Globus pallidus (tissue), 1 donor: ENCODE data around the gene TTC28.
"Not testable (repeated sequence)": the region's sequence is repeated elsewhere in the genome, so short reads cannot be mapped to it uniquely, and the experiment has no call there.

ENCODE experiments used
- DNase-seq: peaks from one replicate; pipeline ENCODE4 v3.0.0-alpha.2; 2015; ENCODE audit warnings: low spot score

The TTC28 gene

GRCh38 chr22:28229566-28230485 lies 449.8 kb downstream of the TTC28 start:
- no peak for DNase-seq

DNA sequence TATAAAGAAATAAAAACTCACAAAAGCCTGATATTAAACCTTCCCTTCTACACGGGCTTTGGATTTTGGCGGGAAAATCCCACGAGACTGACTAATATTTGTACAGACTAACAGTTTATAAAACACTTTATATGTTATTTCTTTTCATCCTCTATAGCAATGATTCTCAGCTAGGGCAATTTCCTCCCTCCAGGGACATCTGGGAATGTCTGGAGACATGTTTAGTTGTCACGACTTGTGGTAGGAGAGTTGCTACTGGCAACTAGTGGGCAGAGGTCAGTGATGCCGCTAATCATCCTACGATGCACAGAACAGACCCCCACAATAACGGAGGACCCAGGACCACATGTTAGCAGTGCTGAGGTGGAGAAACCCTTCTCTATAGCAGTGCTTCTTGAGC lies 455.8 kb downstream of the TTC28 start:
- DNase-seq = no peak

GRCh38 chr22:28222976-28223745 lies 456.5 kb downstream of the TTC28 start:
- DNase-seq = no peak

- DNase-seq = no peak
These were observed 457.1 kb downstream of the TTC28 start for GRCh38 chr22:28222571-28222970.

GRCh38 chr22:28222052-28222451 lies 457.6 kb downstream of the TTC28 start:
- DNase-seq = no peak

DNA sequence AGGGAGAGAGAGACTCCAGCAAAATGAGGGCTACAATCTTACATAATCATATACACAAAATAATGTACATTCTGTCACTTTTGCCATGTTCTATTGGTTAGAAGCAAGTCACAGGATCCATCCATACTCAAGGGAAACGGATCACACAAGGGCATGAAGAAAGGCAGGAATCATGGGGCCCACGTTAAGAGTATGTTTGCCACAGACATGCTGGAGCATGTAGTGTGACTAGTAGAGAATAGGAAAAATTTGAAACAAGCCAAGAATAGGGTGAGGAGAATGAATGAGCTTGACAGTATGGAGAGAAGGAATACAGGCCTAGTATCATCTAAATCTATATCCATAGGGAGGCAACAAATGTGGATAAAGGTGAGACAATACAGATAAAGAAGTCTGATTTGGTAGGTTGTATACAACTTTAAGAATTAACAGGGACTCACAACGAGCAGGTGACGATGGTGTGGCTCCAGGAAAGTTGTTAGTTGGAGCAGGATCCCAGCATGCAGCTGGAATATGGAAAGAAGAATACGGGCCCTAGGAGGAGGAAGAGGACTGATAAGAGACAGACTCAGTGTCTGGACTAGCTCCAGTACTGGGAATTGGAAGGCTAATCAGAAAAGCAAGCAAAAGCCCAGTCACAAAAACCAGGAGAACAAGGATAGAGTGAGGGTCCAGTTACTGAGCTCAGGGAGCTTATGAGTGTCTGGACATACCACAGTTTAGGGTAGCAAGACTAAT lies 458.8 kb downstream of the TTC28 start:
- no peak for DNase-seq

DNA sequence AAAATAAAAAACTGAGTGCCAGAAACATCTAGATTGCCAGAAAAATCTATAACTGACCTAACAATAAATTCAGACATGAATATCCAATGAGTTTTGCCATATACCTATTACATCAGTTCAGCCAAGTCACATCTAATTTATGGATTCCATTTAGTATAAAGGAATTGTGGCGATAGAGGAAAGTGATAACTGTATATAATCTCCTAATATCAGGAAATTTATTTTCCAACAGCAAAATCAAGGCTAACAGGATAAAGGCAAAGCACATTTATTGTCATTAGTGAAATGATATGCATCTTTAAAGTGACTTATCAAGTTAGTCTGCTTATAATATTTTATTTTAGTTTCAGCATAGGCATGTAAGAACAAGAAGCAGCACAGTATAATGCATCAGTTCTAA lies 462.4 kb downstream of the TTC28 start:
- DNase-seq = no peak

- not testable (repeated sequence) for DNase-seq
These were observed 464.9 kb downstream of the TTC28 start for GRCh38 chr22:28214750-28215149.

GRCh38 chr22:28209457-28209856 lies 470.2 kb downstream of the TTC28 start:
- DNase-seq = not testable (repeated sequence)

- no peak for DNase-seq
These were observed 470.9 kb downstream of the TTC28 start for GRCh38 chr22:28208787-28209186.

GRCh38 chr22:28208036-28208435 lies 471.6 kb downstream of the TTC28 start:
- DNase-seq = no peak

DNA sequence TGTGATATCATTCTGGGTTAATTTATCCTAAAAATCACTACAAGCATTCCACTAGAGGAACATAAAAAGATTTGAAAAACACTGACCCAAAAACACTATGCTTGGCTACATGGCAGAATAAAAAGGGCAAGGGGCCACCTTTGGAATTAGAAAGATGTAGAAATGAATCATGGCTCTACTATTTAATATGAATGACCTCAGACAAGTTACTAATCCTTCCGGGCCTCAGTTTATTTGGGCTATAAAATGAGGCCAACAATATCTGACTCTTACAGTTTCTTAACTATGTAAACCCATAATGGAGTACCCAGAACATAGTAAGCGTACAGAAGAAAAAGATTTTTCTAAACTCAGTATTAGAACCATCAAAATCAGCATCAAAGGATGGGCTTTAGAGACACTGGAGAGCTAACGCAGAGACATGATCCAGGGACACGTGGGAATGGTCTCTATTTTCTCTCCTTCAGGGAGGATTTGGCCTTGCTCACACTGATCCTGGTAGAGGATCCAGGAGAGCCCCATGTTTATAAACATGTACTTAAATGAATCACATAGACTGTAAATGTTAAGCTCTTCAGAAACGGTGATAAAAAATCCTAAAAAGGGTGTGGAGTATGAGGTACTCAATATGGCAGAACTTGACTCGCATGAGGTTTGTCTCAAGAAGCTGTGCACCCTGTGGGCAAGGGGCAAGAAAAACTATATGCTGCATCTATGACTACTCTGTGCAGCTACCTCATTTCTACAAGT lies 472.2 kb downstream of the TTC28 start:
- no peak for DNase-seq

DNA sequence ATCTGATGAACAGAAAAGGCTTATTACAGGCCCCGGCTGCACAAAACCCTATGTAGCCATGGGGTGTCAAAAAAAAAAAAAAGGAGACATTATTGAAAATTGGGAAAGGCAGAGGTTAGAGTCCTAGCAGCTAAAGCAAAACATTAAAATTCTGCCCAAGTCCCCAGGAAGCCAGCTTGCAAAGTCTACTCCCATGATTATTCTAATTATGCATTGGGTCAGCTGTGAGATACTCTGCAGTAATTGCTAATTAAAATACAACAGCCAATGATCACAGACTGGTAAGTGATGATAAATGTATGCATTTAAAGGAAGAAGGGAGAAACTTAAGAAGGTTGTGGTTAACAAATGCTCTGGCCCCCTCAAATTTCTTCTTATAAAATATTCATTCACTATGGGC lies 473.7 kb downstream of the TTC28 start:
- DNase-seq = no peak

DNA sequence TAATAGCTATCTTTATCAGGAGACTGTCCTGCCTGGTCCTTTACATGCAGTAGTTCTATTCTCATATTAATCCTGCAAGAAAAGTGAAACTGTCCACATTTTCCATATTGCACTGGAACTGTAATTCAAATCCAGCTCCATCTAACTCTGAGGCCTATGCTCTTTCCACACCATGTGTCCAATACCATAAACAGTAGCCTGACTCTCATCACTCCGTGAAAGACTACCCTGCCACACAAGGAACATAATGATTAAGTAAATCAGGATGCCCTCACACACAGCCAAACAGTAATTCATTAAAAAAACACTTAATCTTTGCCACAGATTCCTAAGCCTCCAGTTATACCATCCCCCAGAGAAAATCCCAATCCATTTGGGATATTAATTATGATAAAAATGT lies 475.3 kb downstream of the TTC28 start:
- no peak for DNase-seq

DNA sequence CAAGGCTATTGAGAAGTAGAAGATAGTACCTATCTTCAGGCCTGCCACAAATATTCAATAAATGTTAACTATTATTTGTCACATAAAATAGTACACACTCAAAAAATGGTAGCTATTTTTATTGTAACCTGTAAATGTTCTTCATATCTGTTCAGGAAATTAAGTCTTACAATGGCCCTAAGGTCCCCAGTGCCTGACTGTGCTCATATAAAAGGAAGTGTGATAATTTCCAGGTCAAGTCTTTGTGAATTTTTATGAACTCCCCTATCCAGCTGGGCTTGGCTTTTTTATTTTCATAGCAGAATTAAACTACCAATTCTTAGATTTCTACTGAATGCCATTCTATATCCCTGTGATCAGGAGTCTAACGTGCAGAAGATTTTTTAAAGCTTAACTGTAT lies 476.4 kb downstream of the TTC28 start:
- no peak for DNase-seq

DNA sequence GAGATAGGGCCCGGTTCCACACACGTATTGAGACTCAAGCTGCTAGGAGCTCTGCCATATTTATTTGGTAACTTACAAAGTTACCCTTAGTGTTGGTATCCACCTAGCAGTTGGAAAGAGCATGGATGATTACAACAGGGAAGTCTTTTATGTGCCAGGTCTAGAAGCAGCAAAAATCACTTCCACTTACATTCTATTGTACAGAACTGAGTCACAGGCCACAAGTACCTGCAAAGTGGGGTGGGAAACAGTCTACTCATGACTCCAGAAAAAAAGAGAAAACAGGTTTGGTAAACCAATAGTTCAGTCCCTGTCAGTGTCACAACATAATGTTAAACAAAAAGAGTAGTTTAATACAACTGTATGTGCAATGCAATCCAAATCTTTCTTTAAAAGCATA lies 480.9 kb downstream of the TTC28 start:
- no peak for DNase-seq

- DNase-seq = not testable (repeated sequence)
These were observed 488.1 kb downstream of the TTC28 start for GRCh38 chr22:28191571-28191970.

DNA sequence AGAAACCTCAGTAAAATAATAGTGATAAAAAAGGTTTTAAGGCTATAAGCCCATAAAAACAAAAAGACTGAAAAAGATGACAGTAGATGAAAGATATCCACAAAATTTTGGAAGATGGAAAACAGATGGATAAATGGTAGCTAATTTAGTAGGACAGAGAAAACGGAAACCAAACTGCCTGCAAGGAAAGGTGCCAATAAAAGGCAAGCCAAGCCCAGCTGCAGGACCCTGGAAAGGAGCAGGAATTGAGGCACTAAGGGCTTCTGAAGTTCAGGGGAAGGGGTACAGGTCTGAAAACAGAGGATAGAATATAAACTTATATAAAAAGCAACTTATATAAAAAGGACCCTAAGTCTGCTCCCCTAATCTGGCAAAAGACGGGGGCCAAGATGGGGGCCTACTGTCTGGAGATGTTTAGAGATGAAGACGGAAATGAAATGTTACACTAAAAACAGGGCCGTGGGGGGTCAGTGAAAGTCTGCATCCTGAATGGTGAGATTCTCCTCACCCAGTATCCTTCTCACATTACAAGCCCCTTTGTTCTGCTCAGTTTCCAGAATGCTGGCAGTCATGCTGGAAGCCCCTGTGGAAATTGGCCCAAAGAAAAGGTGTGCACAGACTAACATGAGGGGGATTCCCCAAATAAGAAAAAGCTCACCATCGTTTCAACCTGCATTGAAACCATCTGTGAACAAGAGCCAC lies 491.3 kb downstream of the TTC28 start:
- DNase-seq = no peak

DNA sequence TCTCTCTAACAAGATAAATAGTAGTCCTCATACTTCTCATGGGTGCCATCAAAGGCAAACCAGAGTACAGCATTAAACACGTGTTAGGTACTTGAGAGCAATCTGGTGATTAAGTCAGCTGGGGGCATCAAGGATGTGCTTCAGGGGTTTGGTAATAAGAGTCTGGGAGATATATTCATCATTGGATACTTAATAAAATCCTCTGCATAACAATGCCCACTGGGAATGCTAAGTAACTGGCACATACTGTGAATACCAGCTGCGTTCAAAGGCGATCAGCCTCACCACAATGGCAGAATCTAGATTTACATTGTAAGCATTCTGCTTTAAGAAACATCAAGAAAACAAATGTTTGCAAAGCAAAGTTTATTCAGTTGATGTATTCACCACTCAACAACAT lies 492.0 kb downstream of the TTC28 start:
- DNase-seq = no peak

- no peak for DNase-seq
These were observed 493.0 kb downstream of the TTC28 start for GRCh38 chr22:28186641-28187040.

DNA sequence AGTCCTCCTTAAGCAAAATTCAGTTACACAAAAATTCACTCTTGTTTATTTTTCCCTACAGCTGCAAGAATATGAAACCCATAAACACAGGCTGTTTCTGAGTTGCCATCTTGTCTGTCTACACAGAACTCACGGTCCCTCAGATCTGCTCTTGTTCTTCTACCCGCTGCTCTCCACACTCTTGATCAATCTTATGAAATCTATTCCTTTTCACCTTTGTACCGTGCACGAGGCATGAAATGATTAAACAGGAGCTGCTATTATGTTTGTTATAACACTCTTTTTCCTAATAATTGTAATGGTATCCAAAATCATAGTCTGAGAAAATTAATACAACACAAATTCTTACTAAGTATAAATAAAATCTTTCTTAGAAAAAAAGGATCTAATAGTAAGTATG lies 494.5 kb downstream of the TTC28 start:
- DNase-seq = no peak
